Left lung (tissue), 10 donors: ENCODE measurements around the gene IL27RA. TPM values are rescaled to one million over a fixed set of nuclear protein-coding genes. Genes with fewer than 3 reads are reported as not detected.
A peak's percentile ranks its signal among the peaks of the same experiment; 100 is the strongest.
"Not testable (repeated sequence)": the region's sequence is repeated elsewhere in the genome, so short reads cannot be mapped to it uniquely, and the experiment has no call there.

Source experiments
- ATAC-seq: fragments of 200-7000 bp; cut with Tn5 transposase; one replicate; pipeline ENCODE4 v1.9.1; 2020; ENCODE audit warnings: moderate library complexity
- DNase-seq, 4 donors: peaks; one replicate each; pipeline ENCODE4 v3.0.0-alpha.2; 2013 to 2020
- H3K27ac ChIP-seq, 2 donors: fragments of 200-600 bp; sonication (generic) in 1 of 2; one replicate each; pipeline versions ENCODE4 v1.5.0 to v1.8.0; 2020 to 2021
- H3K27me3 ChIP-seq, 2 donors: fragments of 200-600 bp; sonication (generic) in 1 of 2; one replicate each; pipeline versions ENCODE4 v1.5.0 to v1.8.0; 2020 to 2021
- H3K36me3 ChIP-seq, 2 donors: fragments of 200-600 bp; sonication (generic) in 1 of 2; one replicate each; pipeline versions ENCODE4 v1.5.0 to v1.8.0; 2020 to 2021
- H3K4me1 ChIP-seq, 2 donors: fragments of 200-600 bp; one replicate each; pipeline ENCODE4 v1.8.0; 2021
- H3K4me3 ChIP-seq, 2 donors: fragments of 200-600 bp; sonication (generic) in 1 of 2; one replicate each; pipeline versions ENCODE4 v1.5.0 to v1.8.0; 2020 to 2021; ENCODE audit warnings: mild to moderate bottlenecking in 1 of 2
- H3K9me3 ChIP-seq, 2 donors: fragments of 200-600 bp; sonication (generic) in 1 of 2; one replicate each; pipeline versions ENCODE4 v1.5.0 to v1.8.0; 2020 to 2021
- intact Hi-C, 2 donors: fragments of 100-400 bp; cut with DNase I; formaldehyde crosslinking; loops; one replicate each; pipeline versions ENCODE4 v1.11.2 to v1.14.2; 2022
- polyA plus RNA-seq, 6 donors: library from polyadenylated mRNA; unstranded; fragments of 120-200 nt; gene quantifications; one replicate each; pipeline ENCODE4 v1.2.1, GENCODE V29; 2013; ENCODE audit not compliant: insufficient read length in 6 of 6
- total RNA-seq, 2 donors: library from RNA; stranded (reverse); fragmentation: NEBNext Ultra II Directional; extraction: Animal tissue kit (Norgen Biotek cat#: 25700); gene quantifications; one replicate each; pipeline ENCODE4 v1.2.1, GENCODE V29; 2021
- TF ChIP-seq, protein P1 (sequence below), 2 donors: fragments of 200-600 bp; sonication (generic) in 1 of 2; IDR thresholded peaks; one replicate each; pipeline versions ENCODE4 v1.5.0 to v1.8.0; 2021; ENCODE audit warnings: antibody characterized with exemption in 2 of 2
- donor health status: DM: no; HTN: yes; CAD: no.
- donor health status: DM: no; HTN: no; CAD: no.

The IL27RA gene
- total and polyA plus RNA-seq, 8 donors: 6.7 to 17.4 (median 8.3) TPM

DNA sequence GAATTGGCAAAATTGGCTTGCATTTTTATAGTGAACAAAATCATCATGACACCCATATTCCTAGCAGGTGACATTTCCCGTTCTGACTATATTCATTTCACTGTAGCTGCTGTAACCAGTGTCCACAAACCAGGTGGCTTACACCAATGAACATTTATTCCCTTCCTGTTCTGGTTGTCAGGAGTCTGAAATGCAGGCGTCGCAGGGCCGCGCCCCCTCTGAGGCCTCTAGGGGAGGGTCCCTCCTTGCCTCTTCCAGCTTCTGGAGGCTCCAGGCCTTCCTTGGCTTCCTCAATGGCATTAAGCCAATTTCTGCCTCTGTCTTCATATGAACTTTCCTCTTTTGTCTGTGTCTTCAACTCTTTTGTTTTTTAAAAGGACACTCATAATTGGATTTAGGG lies 10.1 kb upstream of the IL27RA start:
- DNase-seq (peak in 2 of 4 donors; percentile 18 to 50), ATAC-seq (no peak)
- Histone ChIP-seq H3K4me1 (peaks cover 11 to 48% of the 10 kb centered on the region in 2 donors), H3K9me3 (no peaks in the 10 kb centered on the region), H3K4me3 (no peak overlapping the region), H3K27ac (no peak overlapping the region), H3K36me3 (no peaks in the 10 kb centered on the region), H3K27me3 (no peaks in the 10 kb centered on the region)
- TF ChIP-seq, protein P1, sequence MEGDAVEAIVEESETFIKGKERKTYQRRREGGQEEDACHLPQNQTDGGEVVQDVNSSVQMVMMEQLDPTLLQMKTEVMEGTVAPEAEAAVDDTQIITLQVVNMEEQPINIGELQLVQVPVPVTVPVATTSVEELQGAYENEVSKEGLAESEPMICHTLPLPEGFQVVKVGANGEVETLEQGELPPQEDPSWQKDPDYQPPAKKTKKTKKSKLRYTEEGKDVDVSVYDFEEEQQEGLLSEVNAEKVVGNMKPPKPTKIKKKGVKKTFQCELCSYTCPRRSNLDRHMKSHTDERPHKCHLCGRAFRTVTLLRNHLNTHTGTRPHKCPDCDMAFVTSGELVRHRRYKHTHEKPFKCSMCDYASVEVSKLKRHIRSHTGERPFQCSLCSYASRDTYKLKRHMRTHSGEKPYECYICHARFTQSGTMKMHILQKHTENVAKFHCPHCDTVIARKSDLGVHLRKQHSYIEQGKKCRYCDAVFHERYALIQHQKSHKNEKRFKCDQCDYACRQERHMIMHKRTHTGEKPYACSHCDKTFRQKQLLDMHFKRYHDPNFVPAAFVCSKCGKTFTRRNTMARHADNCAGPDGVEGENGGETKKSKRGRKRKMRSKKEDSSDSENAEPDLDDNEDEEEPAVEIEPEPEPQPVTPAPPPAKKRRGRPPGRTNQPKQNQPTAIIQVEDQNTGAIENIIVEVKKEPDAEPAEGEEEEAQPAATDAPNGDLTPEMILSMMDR (IDR thresholded peaks at IDR 0.05): no peak
- intact Hi-C loops: no loop called here

DNA sequence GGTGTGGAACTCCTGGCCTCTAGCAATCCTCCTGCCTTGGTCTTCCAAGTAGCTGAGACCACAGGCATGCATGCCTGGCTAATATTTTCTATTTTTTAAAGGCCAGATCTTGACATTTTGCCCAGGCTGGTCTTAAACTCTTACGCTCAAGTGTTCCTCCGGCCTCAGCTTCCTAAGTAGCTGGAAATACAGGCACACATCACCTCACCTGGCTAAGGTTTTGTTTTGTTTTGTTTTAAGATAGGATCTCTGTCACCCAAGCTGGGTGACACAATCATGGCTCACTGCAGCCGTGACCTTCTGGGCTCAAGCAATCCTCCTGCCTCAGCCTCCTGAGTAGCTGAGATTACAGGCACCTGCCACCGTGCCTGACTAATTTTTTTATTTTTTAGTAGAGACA lies 9.1 kb upstream of the IL27RA start:
- intact Hi-C loops: no loop called here
- no peak overlapping the region for H3K4me3 ChIP-seq

DNA sequence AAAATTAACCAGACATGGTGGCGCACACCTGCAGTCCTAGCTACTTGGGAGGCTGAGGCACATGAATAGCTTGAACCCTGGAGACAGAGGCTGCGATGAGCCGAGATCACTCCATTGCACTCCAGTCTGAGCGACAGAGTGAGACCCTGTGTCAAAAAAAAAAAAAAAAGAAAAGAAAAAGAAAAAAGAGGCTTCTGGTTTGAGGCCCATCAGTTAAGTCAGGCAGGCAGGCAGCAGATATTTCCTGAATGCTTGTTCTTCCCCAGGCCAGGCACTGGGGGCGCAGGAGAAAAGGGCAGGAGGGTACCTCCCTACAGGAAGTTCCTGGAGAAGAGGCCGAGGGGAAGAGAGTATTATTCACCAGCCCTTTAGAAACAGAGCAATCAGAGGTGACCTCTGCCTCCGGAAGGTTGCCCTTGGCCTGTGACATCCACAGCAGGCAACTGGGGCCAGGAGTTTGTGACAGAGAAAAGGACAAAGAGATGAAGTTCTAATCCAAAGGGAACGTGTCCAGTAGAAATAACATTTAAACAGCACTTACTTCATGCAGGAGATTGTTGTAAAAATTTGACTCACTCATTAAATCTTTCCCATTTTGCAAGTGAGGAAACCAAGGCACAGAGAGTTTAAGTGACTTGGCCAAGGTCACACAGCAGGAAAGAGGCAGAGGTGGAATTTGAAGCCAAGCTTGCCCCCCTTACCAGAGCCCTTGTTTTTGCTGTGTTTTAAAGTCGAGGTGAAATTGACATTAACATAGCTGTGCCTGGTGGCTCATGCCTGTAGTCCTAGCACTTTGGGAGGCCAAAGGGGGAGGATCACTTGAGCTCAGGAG lies 7.9 kb upstream of the IL27RA start:
- peaks cover 8 to 43% of the 10 kb centered on the region in 2 donors for H3K4me1 ChIP-seq

More for the DNA sequence above, 9.1 kb upstream of the IL27RA start:
- Histone ChIP-seq H3K27me3 (no peaks in the 10 kb centered on the region), H3K27ac (peak overlapping the region in 1 of 2 donors; percentile 10), H3K9me3 (no peaks in the 10 kb centered on the region), H3K4me1 (peaks cover 11 to 52% of the 10 kb centered on the region in 2 donors), H3K36me3 (no peaks in the 10 kb centered on the region)
- TF ChIP-seq, protein P1 (IDR thresholded peaks at IDR 0.05): no peak
- ATAC-seq: peak; percentile 55
- peak in 1 of 4 donors; percentile 3 for DNase-seq

DNA sequence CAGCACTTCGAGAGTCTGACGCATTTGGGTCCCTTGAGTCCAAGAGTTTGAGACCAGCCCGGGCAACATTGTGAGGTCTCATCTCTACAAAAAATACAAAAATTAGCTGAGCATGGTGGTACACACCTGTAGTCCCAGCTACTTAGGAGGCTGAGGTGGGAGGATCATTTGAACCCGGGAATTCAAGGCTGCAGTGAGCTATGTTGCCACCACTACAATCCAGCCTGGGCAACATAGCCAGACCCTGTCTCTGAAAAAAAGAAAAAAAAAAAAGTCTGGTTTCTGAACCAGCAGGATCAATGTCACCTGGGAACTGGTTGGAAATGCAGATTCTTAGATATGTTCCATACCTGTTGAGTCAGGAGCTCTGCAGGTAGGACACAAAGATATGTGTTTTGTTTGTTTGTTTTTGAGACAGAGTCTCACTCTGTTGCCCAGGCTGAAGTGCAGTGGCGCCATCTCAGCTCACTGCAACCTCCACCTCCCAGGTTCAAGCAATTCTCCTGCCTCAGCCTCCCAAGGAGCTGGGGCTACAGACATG lies 4.8 kb upstream of the IL27RA start:
- intact Hi-C loops: not testable (repeated sequence)

More for the DNA sequence above, 7.9 kb upstream of the IL27RA start:
- intact Hi-C loops: no loop called here
- no peaks in the 10 kb centered on the region for H3K36me3 ChIP-seq
- DNase-seq (peak in 2 of 4 donors; percentile 28 to 45), ATAC-seq (peak; percentile 78)
- TF ChIP-seq, protein P1 (IDR thresholded peaks at IDR 0.05): peak in 1 of 2 donors; percentile 23
- H3K27me3 ChIP-seq: peaks cover 0 to 6% of the 10 kb centered on the region in 2 donors
- no peaks in the 10 kb centered on the region for H3K9me3 ChIP-seq
- peak overlapping the region; percentile 49 to 56 for H3K27ac ChIP-seq
- no peak overlapping the region for H3K4me3 ChIP-seq

DNA sequence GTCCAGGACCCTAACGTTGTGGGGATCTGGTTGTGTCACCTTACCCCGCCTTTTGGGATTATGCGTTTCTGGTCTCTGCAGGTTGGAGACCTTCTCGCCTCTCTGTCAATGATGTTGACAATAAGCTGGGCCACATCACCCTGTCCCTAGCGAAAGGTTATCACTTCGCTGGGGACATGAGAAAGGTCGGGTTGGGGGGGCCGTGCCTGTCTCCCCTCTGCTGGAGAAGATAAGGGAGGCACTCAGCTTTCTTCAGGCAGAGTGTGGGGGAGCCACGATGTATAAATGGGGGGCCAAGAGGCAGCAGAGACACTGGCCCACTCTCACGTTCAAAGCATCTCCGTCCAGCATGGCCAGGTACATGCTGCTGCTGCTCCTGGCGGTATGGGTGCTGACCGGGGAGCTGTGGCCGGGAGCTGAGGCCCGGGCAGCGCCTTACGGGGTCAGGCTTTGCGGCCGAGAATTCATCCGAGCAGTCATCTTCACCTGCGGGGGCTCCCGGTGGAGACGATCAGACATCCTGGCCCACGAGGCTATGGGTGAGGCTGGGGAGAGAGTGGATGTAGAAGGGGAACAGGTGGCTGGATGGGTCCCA lies 3.6 kb upstream of the IL27RA start, which contains the start of gene RLN3:
TSS of gene RLN3 (plus strand) at position 293 of the 595 bp plus-strand sequence. CDS start at position 350, 57 bp downstream.
- peak in 1 of 4 donors; percentile 69 for DNase-seq
- no peak within 1 kb of the TSS for H3K27ac ChIP-seq
- no peaks in the 10 kb centered on the region for H3K36me3 ChIP-seq
- H3K27me3 ChIP-seq: peaks cover 0 to 21% of the 10 kb centered on the region in 2 donors
- peaks cover 8 to 49% of the 10 kb centered on the region in 2 donors for H3K4me1 ChIP-seq
- H3K4me3 ChIP-seq: no peak within 1 kb of the TSS
- ATAC-seq: no peak
- no peaks in the 10 kb centered on the region for H3K9me3 ChIP-seq
- intact Hi-C loops: no loop called here
- TF ChIP-seq, protein P1 (IDR thresholded peaks at IDR 0.05): no peak

More for the DNA sequence above, 4.8 kb upstream of the IL27RA start:
- Histone ChIP-seq H3K27me3 (peaks cover 0 to 13% of the 10 kb centered on the region in 2 donors), H3K4me1 (peaks cover 8 to 45% of the 10 kb centered on the region in 2 donors)
- not testable (repeated sequence) for H3K4me3 ChIP-seq, H3K9me3 ChIP-seq, ATAC-seq, H3K27ac ChIP-seq, DNase-seq, H3K36me3 ChIP-seq
